Muscle of back (tissue), 11 donors: ENCODE data around the gene PLEKHG4B. TPM values are rescaled to one million over a fixed set of nuclear protein-coding genes. Genes with fewer than 3 reads are reported as not detected.

Experiments used
- DNase-seq, 3 donors: peaks; one replicate each; pipeline versions ENCODE4 v3.0.0 to v3.0.0-alpha.2; 2013
- polyA plus RNA-seq, 10 donors: library from polyadenylated mRNA; unstranded; fragments of 120-200 nt; gene quantifications; one replicate each; pipeline ENCODE4 v1.2.1, GENCODE V29; 2013; ENCODE audit not compliant: insufficient read length in 10 of 10

PLEKHG4B gene
- polyA plus RNA-seq, 10 donors: 0.42 to 3.1 (median 0.77) TPM

DNA sequence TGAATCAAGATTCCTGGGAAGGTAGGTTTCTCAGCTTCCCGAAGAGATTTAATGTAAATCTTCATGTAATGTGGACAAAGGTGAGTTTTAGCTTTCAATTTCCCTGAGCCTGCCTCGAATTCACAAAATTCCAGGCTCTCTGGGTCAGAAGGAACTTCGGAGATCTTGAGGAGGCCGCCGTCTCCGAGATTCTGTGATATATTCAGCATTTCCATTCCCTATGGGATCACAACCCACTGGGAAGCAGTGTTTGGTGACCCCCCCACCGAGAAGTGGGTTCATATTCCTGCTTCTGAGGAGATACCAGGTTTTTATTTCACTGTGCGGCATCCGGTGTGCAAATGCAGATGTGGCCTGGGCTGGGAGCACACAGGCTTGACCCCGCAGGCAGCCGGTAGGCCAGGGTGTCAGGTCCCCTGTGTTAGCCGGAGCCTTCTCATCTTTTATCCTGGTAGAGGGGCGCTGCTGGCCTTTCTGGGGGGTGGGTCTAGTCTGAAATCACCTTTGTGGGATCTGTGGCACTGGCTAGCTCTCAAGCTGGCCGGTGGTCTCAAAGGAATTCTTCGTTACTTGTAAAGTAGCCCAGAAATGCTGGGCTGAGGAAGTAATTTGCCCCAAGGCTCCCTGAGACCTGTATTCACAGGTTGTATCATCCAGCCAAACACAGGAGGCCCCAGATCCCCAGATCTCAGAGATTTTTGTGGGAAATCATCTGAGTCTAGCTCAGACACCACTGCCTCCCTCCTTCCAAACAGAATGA lies 1.4 kb downstream of the PLEKHG4B start:
- DNase-seq: no peak

DNA sequence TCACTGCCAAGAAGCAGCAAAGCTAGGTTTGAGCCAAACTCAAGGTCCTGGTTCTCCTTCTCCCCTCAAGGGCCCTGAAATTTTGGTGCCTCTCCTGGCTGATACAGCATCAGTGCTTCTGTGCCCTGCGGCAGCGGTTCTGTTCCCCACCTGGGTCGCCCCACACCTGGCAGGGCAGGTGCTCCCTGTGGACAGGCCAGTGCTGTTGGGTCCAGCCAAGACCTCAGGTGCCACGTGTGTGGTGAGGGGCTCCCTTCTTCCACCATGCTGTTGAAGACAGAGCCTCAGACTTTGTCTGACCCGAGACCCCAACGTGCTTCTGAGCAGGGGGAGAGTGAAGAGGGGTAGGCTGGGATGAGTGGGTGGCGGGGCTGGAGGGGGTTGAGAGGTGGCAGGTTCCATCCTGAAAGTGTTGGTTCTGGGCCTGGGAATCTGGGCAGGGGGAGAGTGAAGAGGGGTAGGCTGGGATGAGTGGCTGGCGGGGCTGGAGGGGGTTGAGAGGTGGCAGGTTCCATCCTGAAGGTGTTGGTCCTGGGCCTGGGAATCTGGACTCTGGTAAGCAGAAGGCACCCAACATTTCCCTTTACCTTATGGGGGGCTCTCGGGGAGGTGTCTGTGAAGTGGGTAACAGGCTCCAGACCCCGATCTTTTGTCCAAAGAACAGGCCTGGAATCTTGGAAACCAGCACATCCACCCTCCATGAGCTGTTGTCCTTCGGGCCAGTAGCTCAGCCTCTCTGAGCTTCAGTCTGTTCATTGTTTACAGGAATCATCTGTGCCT lies 2.3 kb downstream of the PLEKHG4B start:
- DNase-seq: no peak

DNA sequence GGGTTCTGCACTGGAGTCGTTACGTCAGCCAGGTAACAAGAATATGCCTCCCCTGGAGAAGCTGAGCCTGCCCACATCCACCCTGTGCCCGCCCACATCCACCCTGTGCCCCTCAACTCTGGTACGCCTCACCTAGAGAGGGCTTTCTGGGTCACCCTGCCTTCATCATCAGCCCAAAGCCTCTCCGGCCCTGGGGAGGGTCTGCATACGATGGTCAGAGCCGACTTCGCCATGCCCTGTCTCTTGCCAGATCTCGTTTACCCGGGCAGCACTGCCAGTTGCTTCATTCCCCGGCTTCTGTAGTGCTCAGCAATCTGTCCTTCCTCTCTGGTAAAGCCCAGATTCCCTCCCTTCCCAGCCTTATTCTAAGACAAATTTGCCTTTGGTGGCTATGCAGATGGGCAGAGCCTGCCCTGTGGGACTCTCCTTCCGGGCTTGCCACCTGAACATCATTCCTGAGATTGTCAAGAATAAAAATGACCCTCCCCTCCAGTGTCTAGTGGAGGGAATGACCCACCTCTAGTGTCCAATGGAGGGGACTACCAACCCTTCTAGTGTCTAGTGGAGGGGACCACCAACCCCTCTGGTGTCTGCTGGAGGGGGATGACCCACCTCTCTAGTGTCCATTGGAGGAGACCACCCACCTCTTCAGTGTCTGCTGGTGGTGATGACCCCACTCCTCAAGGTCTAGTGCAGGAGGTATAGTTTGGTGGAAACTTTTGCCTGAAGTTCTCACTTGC lies 3.4 kb downstream of the PLEKHG4B start:
- DNase-seq: no peak

DNA sequence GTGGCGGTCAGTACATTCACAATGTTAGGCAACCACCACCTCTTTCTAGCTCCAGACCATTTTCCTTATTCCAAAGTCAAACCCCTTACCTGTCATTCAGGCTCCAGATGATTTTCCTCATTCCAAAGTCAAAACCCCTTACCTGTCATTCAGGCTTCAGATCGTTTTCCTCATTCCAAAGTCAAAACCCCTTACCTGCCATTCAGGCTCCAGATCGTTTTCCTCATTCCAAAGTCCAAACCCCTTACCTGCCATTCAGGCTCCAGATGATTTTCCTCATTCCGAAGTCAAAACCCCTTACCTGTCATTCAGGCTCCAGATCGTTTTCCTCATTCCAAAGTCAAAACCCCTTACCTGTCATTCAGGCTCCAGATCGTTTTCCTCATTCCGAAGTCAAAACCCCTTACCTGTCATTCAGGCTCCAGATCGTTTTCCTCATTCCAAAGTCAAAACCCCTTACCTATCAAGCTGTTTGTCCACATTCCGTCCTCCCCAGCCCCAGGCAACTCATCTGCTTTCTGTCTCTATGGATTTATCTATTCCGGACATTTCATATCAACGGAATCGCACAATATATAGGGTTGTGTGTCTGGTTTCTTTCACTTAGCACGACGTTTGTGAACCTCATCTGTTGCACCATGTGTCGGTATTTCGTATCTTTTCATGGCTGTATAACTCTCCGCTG lies 5.2 kb downstream of the PLEKHG4B start:
- no peak for DNase-seq

DNA sequence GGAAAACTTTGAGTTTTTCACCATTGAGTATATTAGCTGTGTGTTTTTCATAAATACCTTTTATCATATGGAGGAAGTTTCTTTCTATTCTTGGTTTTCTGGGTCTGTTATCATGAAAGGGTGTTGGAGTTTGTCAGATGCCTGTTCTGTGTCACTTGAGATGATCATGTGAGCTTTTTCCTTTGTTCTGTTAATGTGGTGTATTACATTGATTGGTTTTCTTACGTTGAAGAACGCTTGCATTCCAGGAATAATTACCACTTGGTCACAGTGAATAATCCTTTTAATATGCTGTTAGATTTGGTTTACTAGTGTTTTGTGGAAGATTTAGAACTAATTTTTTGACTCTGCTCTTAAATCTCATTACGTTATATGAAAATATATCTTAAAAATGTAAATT lies 7.8 kb downstream of the PLEKHG4B start:
- no peak for DNase-seq

DNA sequence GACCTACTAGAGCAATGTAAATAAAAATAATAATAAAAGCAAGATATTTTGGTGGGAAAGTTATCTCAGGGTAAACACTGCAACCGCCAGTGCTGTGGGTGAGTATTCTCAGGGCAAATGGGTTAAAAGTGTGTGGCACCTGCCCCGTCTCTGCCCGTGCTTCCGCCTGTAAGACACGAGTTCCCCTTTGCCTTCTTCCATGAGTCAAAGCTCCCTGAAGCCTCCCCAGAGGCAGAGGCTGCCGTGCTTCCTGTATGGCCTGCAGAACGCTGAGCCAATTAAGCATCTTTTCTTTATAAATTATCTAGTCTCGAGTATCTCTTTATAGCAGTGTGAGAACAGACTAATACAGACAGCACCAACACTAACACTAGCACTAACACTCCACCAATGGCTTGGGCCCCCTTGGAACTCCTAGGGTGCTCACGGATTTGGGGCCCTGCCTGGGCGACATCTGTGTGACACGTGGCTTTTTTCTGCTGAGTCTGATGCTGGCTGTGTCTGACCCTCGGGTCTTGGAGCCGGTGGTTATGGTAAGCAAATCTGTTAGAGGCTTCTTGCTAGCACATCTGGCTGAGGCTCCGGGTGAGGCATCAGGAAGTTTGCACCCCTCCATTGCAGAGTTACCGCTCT lies 10.6 kb downstream of the PLEKHG4B start:
- peak in 2 of 3 donors; percentile 12 to 48 for DNase-seq

DNA sequence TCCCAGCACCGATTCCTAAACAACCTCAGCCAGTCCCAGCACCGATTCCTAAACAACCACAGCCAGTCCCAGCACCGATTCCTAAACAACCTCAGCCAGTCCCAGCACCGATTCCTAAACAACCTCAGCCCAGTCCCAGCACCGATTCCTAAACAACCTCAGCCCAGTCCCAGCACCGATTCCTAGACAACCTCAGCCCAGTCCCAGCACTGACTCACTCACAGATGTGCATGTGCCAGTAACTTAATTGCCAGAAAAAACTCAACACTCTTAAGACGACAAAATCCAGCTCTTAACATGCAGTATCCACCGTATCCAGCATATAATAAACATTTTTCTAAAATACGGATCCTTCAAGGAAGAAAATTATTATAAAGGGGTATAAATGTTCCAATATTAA lies 12.1 kb downstream of the PLEKHG4B start:
- peak in 2 of 3 donors; percentile 16 to 25 for DNase-seq

DNA sequence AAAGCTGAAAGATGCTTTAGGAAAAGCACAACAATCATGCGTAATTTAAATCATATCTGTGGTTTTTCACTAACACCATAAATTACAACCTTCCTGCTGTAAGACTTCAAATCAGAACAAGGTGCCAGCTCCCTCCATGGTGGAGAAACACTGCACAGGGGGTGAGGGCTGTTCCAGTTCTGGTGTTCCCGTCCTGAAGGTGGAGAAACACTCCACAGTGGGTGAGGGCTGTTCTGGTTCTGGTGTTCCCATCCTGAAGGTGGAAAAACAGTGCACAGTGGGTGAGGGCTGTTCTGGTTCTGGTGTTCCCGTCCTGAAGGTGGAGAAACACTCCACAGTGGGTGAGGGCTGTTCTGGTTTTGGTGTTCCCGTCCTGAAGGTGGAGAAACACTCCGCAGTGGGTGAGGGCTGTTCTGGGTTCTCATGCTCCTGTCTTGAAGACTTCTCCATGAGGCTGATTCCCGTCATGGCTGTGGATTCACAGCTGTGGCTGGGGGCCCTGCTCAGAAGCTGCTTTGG lies 12.9 kb downstream of the PLEKHG4B start:
- DNase-seq: no peak

DNA sequence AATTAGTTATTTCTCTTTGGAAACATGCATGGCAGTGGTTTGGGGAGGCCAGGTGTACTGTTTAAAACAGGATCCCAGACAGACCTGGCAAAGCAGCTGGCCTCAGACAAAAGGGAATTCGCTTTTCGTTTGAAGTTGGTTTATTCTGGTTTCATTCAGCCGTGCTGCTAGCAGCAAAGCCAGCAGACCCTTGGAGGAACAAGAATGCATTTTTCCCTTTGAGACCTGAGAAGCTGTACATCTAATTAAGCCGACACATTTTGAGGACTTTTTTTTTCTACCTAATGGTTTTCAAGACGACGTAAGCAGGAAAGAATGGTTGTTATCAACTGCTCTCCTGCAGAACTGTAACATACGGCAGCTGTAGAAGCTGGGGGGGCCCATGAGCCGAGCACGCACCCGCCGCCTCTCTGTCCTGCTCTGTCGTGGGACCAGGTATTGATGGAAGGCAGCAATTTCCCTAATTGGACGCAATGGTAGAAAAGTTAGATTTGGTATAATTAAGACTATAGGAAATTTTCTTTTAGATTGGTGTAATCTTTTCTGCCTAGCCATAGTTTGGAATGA lies 13.6 kb downstream of the PLEKHG4B start:
- DNase-seq: no peak

DNA sequence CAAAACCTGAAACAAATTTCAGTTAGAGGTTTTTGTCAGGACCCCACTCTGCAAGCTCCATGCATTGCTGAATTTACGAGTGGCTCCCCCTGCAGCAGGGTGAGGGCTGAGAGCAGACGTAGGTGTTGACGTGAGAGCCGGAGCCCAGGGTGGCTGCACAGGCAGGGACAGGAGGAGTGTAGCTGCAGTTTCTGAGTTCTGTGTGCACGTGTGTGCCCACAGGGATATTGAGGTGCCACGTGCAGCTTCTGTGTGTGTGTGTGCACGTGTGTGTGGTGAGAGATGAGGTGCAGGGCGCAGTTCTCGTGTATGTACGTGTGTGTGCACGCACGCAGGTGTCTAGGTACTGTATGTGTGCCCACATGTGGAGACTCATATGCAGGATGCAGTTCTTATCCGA lies 14.6 kb downstream of the PLEKHG4B start:
- no peak for DNase-seq

DNA sequence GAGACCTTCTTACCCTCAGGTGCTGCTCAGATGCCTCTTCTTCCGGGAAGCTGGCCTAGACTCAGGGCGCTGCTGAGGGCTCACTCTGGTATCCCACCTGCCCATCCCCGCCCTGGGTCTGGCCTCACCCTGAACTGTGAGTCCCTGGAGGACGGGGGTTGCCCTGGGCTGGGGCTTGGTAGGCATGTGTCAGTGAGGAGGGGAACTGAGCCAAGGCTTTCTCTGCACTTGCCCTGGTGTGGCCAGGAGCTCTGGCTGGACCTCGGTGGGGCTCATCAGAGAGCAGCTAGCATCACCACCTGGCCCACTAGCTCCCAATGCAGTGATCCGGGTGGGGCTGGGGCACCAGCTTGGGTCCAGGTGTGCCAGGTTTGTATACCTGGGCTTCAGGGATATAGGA lies 15.6 kb downstream of the PLEKHG4B start:
- DNase-seq: no peak

DNA sequence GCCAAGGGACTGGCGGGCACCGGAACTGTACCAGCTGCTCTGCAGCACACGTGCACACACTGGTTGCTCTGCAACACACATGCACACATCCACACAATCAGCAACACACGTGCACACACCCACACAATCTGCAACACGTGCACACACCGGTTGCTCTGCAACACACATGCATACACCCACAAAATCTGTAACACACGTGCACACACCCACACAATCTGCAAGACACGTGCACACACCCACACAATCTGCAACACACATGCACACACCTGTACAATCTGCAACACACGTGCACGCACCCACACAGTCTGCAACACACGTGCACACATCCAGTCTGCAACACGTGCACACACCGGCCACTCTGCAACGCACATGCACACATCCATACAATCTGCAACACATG lies 17.9 kb downstream of the PLEKHG4B start:
- no peak for DNase-seq

DNA sequence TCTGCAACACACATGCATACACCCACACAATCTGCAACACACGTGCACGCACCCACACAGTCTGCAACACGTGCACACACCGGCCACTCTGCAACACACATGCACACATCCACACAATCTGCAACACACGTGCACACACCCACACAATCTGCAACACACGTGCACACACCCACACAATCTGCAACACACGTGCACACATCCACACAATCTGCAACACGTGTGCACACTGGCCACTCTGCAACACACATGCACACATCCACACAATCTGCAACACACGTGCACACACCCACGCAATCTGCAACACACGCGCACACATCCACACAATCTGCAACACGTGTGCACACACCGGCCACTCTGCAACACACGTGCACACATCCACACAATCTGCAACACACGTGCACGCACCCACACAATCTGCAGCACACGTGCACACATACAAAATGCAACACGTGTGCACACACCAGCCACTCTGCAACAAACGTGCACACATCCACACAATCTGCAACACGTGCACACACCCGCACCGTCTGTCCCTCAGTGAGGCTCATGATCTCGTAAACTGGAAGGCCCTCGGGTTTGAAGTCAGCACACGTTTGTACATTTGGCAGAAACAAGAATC lies 18.4 kb downstream of the PLEKHG4B start:
- no peak for DNase-seq

DNA sequence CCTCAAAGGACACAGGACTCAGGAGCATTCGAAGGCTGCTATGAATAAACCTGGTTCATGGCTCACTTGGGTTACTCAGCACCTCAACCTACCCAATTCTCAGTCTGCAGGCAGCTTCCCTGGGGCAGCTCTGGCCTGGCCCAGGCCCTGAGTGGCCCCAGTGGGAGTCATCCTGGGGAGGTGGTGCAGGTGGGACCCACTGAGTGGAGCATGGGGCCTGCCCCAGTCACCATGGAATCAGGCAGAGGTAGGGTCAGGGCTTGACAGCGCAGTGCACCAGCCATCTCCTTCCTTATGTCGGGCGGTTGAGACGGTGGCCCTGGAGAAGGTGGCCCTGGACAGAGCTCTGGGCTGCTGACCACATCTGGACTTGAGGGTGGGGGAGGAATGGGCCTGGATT lies 19.2 kb downstream of the PLEKHG4B start:
- DNase-seq: no peak

DNA sequence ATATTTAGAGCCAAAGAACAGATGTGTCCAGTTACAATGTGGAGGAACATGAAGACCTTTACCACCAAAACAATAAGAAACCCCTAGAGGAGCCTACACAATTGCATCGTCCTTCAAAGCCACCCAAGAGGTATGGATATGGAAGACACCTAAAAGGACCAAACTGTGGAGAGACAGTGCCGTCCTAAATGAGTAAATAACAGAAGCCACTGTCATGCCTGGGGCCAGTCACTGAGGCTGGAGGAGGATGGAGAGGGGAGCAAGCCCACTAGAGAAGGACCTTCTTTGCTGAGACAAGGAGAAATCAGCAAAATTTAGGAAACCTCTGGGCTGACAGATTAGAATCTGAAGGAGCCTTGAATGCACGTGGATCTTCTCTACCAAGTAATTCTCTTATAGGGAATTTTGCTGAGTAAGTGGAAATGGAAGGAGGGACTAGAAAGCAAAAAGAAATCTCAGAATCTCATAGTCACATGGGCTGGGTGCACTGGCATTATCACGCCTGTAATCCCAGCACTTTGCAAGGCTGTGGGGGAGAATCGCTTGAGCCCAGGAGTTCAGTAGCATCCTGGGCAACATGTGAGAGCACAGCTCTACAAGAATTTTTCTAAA lies 27.6 kb downstream of the PLEKHG4B start:
- DNase-seq: no peak

DNA sequence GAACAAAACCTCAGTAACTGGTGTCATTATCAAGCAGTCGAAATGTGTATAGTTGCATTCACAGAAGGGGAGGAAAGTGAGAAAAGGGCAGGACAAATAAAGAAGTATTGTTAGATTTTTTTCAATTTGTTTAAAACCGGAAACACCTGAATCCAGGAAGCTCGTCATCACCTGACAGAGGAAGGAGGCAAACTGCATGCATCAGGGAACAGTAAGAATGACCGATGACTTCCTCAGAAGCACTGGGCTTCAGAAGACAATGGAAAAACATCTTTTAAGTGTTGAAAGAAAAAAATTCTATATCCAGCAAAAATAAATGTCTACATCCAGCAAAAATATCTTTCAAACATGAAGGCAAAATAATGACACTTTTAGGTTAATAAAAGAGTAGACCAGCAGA lies 29.5 kb downstream of the PLEKHG4B start:
- DNase-seq: no peak

DNA sequence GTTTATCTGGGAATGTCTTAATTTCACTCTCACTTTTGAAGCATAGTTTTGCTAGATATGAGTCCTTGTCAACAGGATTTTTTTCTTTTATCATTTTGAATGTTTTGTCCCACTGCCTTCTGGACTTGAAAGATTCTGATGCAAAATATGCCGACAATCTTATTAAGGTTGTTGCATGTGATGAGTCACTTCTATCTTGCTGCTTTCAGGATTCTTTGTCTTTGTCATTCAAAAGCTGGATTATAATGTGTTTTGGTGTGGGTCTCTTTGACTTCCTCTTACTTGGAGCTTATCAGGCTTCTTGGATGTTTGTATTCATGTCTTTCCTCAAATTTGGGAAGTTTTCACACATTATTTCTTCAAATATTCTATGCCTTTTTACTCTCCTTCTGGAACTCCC lies 33.8 kb downstream of the PLEKHG4B start:
- no peak for DNase-seq

DNA sequence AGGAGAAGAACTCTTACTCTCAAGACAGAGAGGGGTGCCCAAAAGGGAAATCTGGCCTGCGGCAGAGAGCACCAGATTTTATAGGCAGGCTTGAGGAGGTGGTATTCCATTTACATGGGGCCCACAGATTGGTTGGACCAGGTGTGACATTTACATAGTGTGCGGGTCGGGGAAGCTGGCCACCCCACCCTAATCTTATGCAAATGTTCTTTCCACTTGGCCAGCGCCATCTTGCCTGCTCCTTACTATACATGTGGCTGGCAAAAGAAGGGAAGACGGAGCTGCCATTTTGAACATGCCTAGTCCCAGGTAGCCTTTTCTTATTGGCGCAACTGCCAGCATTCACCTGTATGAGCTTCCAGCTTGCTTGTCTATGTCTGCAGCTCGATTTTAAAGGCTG lies 34.8 kb downstream of the PLEKHG4B start:
- no peak for DNase-seq

DNA sequence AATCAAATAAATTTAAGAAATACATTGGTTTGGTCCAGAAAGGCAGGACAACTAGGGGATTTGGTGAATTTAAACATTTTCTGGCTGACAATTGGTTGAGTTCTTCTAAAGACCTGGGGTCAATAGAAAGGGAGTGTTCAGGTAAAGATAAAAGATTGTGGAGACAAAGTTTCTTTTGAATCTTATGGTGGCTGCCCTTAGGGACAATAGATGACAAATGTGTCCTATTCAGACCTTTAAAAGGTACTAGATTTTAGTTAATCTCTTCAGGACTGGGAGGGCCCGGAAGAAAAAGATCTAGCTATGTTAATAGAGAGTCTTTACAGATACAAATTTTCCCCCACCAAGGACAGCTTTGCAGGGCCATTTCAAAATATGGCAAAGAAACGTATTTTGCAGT lies 35.9 kb downstream of the PLEKHG4B start:
- DNase-seq: no peak

DNA sequence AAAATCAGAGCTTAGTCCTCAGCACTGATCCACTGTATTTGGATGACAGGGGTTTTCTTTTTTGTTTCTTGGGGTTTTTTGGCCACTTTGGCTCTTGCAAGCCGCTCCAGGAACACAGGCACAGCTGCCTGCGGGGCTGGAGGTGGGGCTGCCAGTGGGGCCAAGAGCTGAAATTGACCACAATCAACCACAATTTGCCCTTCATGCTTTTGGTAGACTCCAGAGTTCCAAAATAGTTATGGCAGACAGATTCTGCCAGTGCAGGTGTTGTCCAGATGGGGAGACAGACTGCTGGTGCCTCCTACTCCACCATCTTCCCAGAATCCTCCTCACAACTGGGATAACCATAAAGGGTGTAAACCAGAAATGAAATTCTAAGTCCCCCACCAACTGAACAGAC lies 36.5 kb downstream of the PLEKHG4B start:
- no peak for DNase-seq
